Neuronal stem cell (in vitro differentiated cells): ENCODE measurements around the gene NTRK1.
A peak's percentile ranks its signal among the peaks of the same experiment; 100 is the strongest.

Experiments
- DNase-seq: peaks from one replicate; pipeline ENCODE4 v3.0.0-alpha.2; 2013; ENCODE audit warnings: low spot score
- H2AFZ ChIP-seq: one replicate; pipeline ENCODE4 v1.6.1; 2013; ENCODE audit warnings: mild to moderate bottlenecking, low read length, inconsistent platforms
- H2AK5ac ChIP-seq: 2 replicates; pipeline ENCODE4 v1.6.1; 2013; ENCODE audit warnings: low read depth, mild to moderate bottlenecking, inconsistent platforms, low read length, moderate library complexity, mixed read lengths
- H2BK120ac ChIP-seq: 2 replicates; pipeline ENCODE4 v1.6.1; 2013; ENCODE audit warnings: low read depth, mild to moderate bottlenecking, inconsistent platforms, low read length, moderate library complexity, mixed read lengths
- H2BK12ac ChIP-seq: one replicate; pipeline ENCODE4 v1.6.1; 2013; ENCODE audit warnings: low read length, inconsistent platforms
- H2BK15ac ChIP-seq: 2 replicates; pipeline ENCODE4 v1.6.1; 2013; ENCODE audit warnings: mild to moderate bottlenecking, low read length, inconsistent platforms, mixed read lengths
- H2BK5ac ChIP-seq: one replicate; pipeline ENCODE4 v1.6.1; 2013; ENCODE audit warnings: inconsistent platforms, mild to moderate bottlenecking, low read length, moderate library complexity
- H3K14ac ChIP-seq: one replicate; pipeline ENCODE4 v1.6.1; 2013; ENCODE audit warnings: low read length, inconsistent platforms
- H3K18ac ChIP-seq: 2 replicates; pipeline ENCODE4 v1.6.1; 2013; ENCODE audit warnings: low read length, inconsistent platforms
- H3K23ac ChIP-seq: 2 replicates; pipeline ENCODE4 v1.6.1; 2013; ENCODE audit warnings: low read depth, mild to moderate bottlenecking, mixed read lengths, low read length, inconsistent platforms; ENCODE audit not compliant: poor library complexity
- H3K27ac ChIP-seq: replicated peaks from 3 replicates; pipeline ENCODE4 v1.5.1; 2013; ENCODE audit warnings: low read length, inconsistent platforms
- H3K27me3 ChIP-seq, 3 experiments: 2 replicates each; pipeline ENCODE4 v1.6.1; 2013; ENCODE audit warnings: low read length in 3 of 3, mild to moderate bottlenecking in 2 of 3, inconsistent platforms in 1 of 3, low read depth in 1 of 3, mixed read lengths in 1 of 3, moderate library complexity in 1 of 3; ENCODE audit not compliant: control insufficient read depth in 3 of 3, insufficient read depth in 3 of 3
- H3K36me3 ChIP-seq, 2 donors: replicated peaks in 1 of 2; 2 replicates each; pipeline ENCODE4 v1.6.1; 2013; ENCODE audit warnings: low read length in 2 of 2; ENCODE audit not compliant: control insufficient read depth in 2 of 2, insufficient read depth in 2 of 2
- H3K4ac ChIP-seq: 2 replicates; pipeline ENCODE4 v1.6.1; 2013; ENCODE audit warnings: inconsistent platforms, mild to moderate bottlenecking, low read length, moderate library complexity
- H3K4me1 ChIP-seq, 2 donors: 1 replicate in 1 of 2; 2 replicates in 1 of 2; pipeline ENCODE4 v1.6.1; 2013; ENCODE audit warnings: low read length in 2 of 2, low read depth in 1 of 2; ENCODE audit not compliant: control insufficient read depth in 2 of 2, insufficient read depth in 1 of 2
- H3K4me2 ChIP-seq: one replicate; pipeline ENCODE4 v1.6.1; 2013; ENCODE audit warnings: mild to moderate bottlenecking, low read length, inconsistent platforms; ENCODE audit not compliant: insufficient read depth, poor library complexity, severe bottlenecking
- H3K4me3 ChIP-seq, 2 donors: 2 replicates each; pipeline ENCODE4 v1.5.1; 2013; ENCODE audit warnings: low read length in 2 of 2, mild to moderate bottlenecking in 2 of 2, inconsistent platforms in 1 of 2, moderate library complexity in 1 of 2
- H3K79me1 ChIP-seq: one replicate; pipeline ENCODE4 v1.6.1; 2013; ENCODE audit warnings: low read depth, mild to moderate bottlenecking, inconsistent platforms, low read length, moderate library complexity
- H3K9ac ChIP-seq: one replicate; pipeline ENCODE4 v1.6.1; 2013; ENCODE audit warnings: mild to moderate bottlenecking, low read depth, low read length, inconsistent platforms; ENCODE audit not compliant: poor library complexity
- H3K9me3 ChIP-seq, 2 donors: replicated peaks in 1 of 2; 2 replicates each; pipeline versions ENCODE3 to v1.6.1; 2013; ENCODE audit warnings: low read length in 2 of 2, mild to moderate bottlenecking in 2 of 2, inconsistent platforms in 1 of 2, low read depth in 1 of 2, mixed read lengths in 1 of 2, moderate library complexity in 1 of 2; ENCODE audit not compliant: control insufficient read depth in 2 of 2, insufficient read depth in 1 of 2
- H4K8ac ChIP-seq: one replicate; pipeline ENCODE4 v1.6.1; 2013; ENCODE audit warnings: low read depth, mild to moderate bottlenecking, inconsistent platforms, low read length, moderate library complexity
- H4K91ac ChIP-seq: one replicate; pipeline ENCODE4 v1.6.1; 2013; ENCODE audit warnings: low read length, low read depth, mild to moderate bottlenecking, inconsistent platforms; ENCODE audit not compliant: poor library complexity
- WGBS, 2 donors: extraction: QIAGEN DNeasy Blood & Tissue Kit; methylation state at CpG; one replicate each; pipeline ENCODE4 v1.1.7; 2013; ENCODE audit warnings: missing lambda C conversion rate in 2 of 2, mixed read lengths in 1 of 2; ENCODE audit not compliant: insufficient read length in 2 of 2, insufficient replicate concordance in 1 of 2; ENCODE audit errors: extremely low coverage in 2 of 2; 5-methylcytosine and 5-hydroxymethylcytosine counted together

NTRK1 gene

GRCh38 chr1:156847591-156848460, 12.8 kb upstream of the NTRK1 start:
- Histone ChIP-seq H3K79me1 (no peaks in the 10 kb centered on the region), H4K8ac (no peak overlapping the region), H3K27me3 (peaks cover 38 to 100% (median 79%) of the 10 kb centered on the region in 3 experiments), H3K4me1 (peaks cover 0 to 10% of the 10 kb centered on the region in 2 donors), H2BK15ac (no peak overlapping the region), H2BK5ac (no peak overlapping the region), H3K23ac (no peak overlapping the region), H2AFZ (no peak overlapping the region), H3K27ac (no peak overlapping the region), H3K14ac (no peak overlapping the region), H3K9ac (no peak overlapping the region), H2BK12ac (no peak overlapping the region), H3K4me2 (no peak overlapping the region), H3K9me3 (peaks cover 0 to 3% of the 10 kb centered on the region in 2 donors), H2AK5ac (no peak overlapping the region), H3K4me3 (no peak overlapping the region), H3K4ac (no peak overlapping the region), H4K91ac (no peak overlapping the region), H3K18ac (no peak overlapping the region), H2BK120ac (no peak overlapping the region), H3K36me3 (no peaks in the 10 kb centered on the region)
- WGBS, 2 donors, result no CpG with 5 or more reads among the region's 7 CpGs
- no peak for DNase-seq

- Histone ChIP-seq H3K14ac (peak overlapping the region; percentile 63), H3K4ac (no peak overlapping the region), H3K36me3 (no peaks in the 10 kb centered on the region), H3K79me1 (no peaks in the 10 kb centered on the region), H3K9ac (peak overlapping the region; percentile 63), H3K9me3 (peaks cover 0 to 3% of the 10 kb centered on the region in 2 donors), H3K4me1 (peaks cover 0 to 10% of the 10 kb centered on the region in 2 donors), H2AFZ (no peak overlapping the region), H2BK5ac (no peak overlapping the region), H3K23ac (peak overlapping the region; percentile 16), H4K91ac (no peak overlapping the region), H2AK5ac (peak overlapping the region; percentile 40), H2BK120ac (no peak overlapping the region), H3K18ac (peak overlapping the region; percentile 78), H4K8ac (no peak overlapping the region), H3K27ac (no peak overlapping the region), H3K4me2 (no peak overlapping the region), H3K4me3 (peak overlapping the region in 1 of 2 donors; percentile 19), H2BK15ac (no peak overlapping the region), H3K27me3 (peaks cover 37 to 100% (median 76%) of the 10 kb centered on the region in 3 experiments), H2BK12ac (no peak overlapping the region)
- no peak for DNase-seq
- WGBS, 2 donors, result no CpG with 5 or more reads among the region's 36 CpGs
Measured at GRCh38 chr1:156848461-156849150, 12.1 kb upstream of the NTRK1 start.

- no peaks in the 10 kb centered on the region for H3K79me1 ChIP-seq
- H3K4me2 ChIP-seq, result no peak overlapping the region
- peaks cover 35 to 100% (median 73%) of the 10 kb centered on the region in 3 experiments for H3K27me3 ChIP-seq
- no peak overlapping the region for H3K27ac ChIP-seq
- peak overlapping the region; percentile 16 for H3K23ac ChIP-seq
- H2BK120ac ChIP-seq, result no peak overlapping the region
- no CpG with 5 or more reads among the region's 23 CpGs for WGBS, 2 donors
- no peak overlapping the region for H2BK12ac ChIP-seq
- H4K91ac ChIP-seq, result no peak overlapping the region
- H3K4me1 ChIP-seq, result peaks cover 0 to 10% of the 10 kb centered on the region in 2 donors
- H3K9me3 ChIP-seq, result peaks cover 0 to 3% of the 10 kb centered on the region in 2 donors
- H2BK15ac ChIP-seq, result no peak overlapping the region
- H3K18ac ChIP-seq, result peak overlapping the region; percentile 78
- no peak overlapping the region for H3K4ac ChIP-seq
- no peak overlapping the region for H2BK5ac ChIP-seq
- no peak overlapping the region for H2AFZ ChIP-seq
- H3K14ac ChIP-seq, result peak overlapping the region; percentile 63
- H2AK5ac ChIP-seq, result peak overlapping the region; percentile 40
- no peak overlapping the region for H4K8ac ChIP-seq
- no peak for DNase-seq
- H3K36me3 ChIP-seq, result no peaks in the 10 kb centered on the region
- peak overlapping the region; percentile 63 for H3K9ac ChIP-seq
- peak overlapping the region in 1 of 2 donors; percentile 19 for H3K4me3 ChIP-seq
Measured at GRCh38 chr1:156849151-156849496, 11.5 kb upstream of the NTRK1 start.
